H4 (cell line): Measurements from ENCODE around the gene KCNQ1. TPM values are rescaled to one million over a fixed set of nuclear protein-coding genes. Genes with fewer than 3 reads are reported as not detected.

Experiments
- DNase-seq: peaks from one replicate; pipeline ENCODE4 v3.0.0-alpha.2; 2015; ENCODE audit warnings: low spot score
- total RNA-seq: library from RNA; depleted of rRNA; stranded (reverse); fragments of >200 nt; shearing (Covaris generic); gene quantifications from 2 replicates; pipeline ENCODE4 v1.2.3, GENCODE V29; 2014

The KCNQ1 gene
- total RNA-seq, 1 experiment from 2014 or later: 0.04 TPM

GRCh38 chr11:2713661-2714462, 269.1 kb downstream of the KCNQ1 start:
- no peak for DNase-seq

- DNase-seq: no peak
Measured at GRCh38 chr11:2714463-2714800, 269.6 kb downstream of the KCNQ1 start.

- no peak for DNase-seq
Measured at GRCh38 chr11:2714871-2715270, 270.1 kb downstream of the KCNQ1 start.

- no peak for DNase-seq
Measured at GRCh38 chr11:2715716-2716350, 271.0 kb downstream of the KCNQ1 start.

GRCh38 chr11:2716376-2717095, 271.7 kb downstream of the KCNQ1 start:
- DNase-seq: no peak

- DNase-seq: no peak
Measured at GRCh38 chr11:2717561-2718325, 272.9 kb downstream of the KCNQ1 start.

- DNase-seq: no peak
Measured at GRCh38 chr11:2718817-2719438, 274.1 kb downstream of the KCNQ1 start.

- DNase-seq: no peak
Measured at GRCh38 chr11:2719831-2720590, 275.2 kb downstream of the KCNQ1 start.

GRCh38 chr11:2721210-2721916, 276.6 kb downstream of the KCNQ1 start:
- DNase-seq: no peak

- DNase-seq: no peak
Measured at GRCh38 chr11:2722955-2723354, 278.1 kb downstream of the KCNQ1 start.

- no peak for DNase-seq
Measured at GRCh38 chr11:2724104-2724503, 279.3 kb downstream of the KCNQ1 start.

GRCh38 chr11:2724653-2725367, 280.0 kb downstream of the KCNQ1 start:
- DNase-seq: no peak

GRCh38 chr11:2725368-2726300, 280.8 kb downstream of the KCNQ1 start:
- DNase-seq: no peak

- no peak for DNase-seq
Measured at GRCh38 chr11:2726964-2727363, 282.2 kb downstream of the KCNQ1 start.

GRCh38 chr11:2728128-2728662, 283.4 kb downstream of the KCNQ1 start:
- DNase-seq: no peak

- DNase-seq: no peak
Measured at GRCh38 chr11:2728663-2729332, 284.0 kb downstream of the KCNQ1 start.

GRCh38 chr11:2729841-2730240, 285.0 kb downstream of the KCNQ1 start:
- DNase-seq: no peak
